ENCODE results near the gene NCKAP5. TPM values are rescaled to one million over a fixed set of nuclear protein-coding genes. Genes with fewer than 3 reads are reported as not detected.

Gene NCKAP5
- total and polyA plus RNA-seq, 11 donors = 0.51 to 10.5 (median 5.2) TPM

- TF ChIP-seq POLR2A (IDR thresholded peaks at IDR 0.05) = no peak
- no peak for TF ChIP-seq CTCF (IDR thresholded peaks at IDR 0.05)
- no peak for ATAC-seq
- Histone ChIP-seq H3K4me1 (no peaks in the 10 kb centered on the region), H3K36me3 (no peaks in the 10 kb centered on the region), H3K27me3 (no peaks in the 10 kb centered on the region), H3K27ac (no peak overlapping the region), H3K9me3 (no peaks in the 10 kb centered on the region), H3K4me3 (no peak overlapping the region)
- intact Hi-C loops (cut with DNase I) = no loop called here
- WGBS, 4 donors = 86 to 96% (median 92%) methylated on average over 2 of the region's 2 CpGs
- no peak for DNase-seq
Measured at GRCh38 chr2:133085646-133086045, 482.6 kb downstream of the NCKAP5 start.

- H3K9me3 ChIP-seq = no peaks in the 10 kb centered on the region
- no peak for ATAC-seq
- no peaks in the 10 kb centered on the region for H3K36me3 ChIP-seq
- TF ChIP-seq CTCF (IDR thresholded peaks at IDR 0.05) = no peak
- no peak for TF ChIP-seq POLR2A (IDR thresholded peaks at IDR 0.05)
- no peak overlapping the region for H3K27ac ChIP-seq
- H3K4me1 ChIP-seq = peaks cover 0 to 5% (median 0%) of the 10 kb centered on the region in 12 donors
- intact Hi-C loops (cut with DNase I) = no loop called here
- H3K4me3 ChIP-seq = no peak overlapping the region
- no peaks in the 10 kb centered on the region for H3K27me3 ChIP-seq
- WGBS, 4 donors = 86 to 97% (median 94%) methylated on average over 1 of the region's 1 CpG
- DNase-seq = no peak
Measured at GRCh38 chr2:133082034-133082433, 486.2 kb downstream of the NCKAP5 start.

- intact Hi-C loops (cut with DNase I) = no loop called here
- ATAC-seq = peak in 3 of 4 donors; percentile 81 to 83 (median 82)
Measured at GRCh38 chr2:133080822-133081221, 487.4 kb downstream of the NCKAP5 start.

More at GRCh38 chr2:133080822-133081221, 487.4 kb downstream of the NCKAP5 start:
- no peak for TF ChIP-seq CTCF (IDR thresholded peaks at IDR 0.05)
- TF ChIP-seq POLR2A (IDR thresholded peaks at IDR 0.05) = no peak
- Histone ChIP-seq H3K4me3 (no peak overlapping the region), H3K9me3 (no peaks in the 10 kb centered on the region), H3K4me1 (peaks cover 0 to 9% (median 0%) of the 10 kb centered on the region in 12 donors), H3K27ac (no peak overlapping the region), H3K27me3 (no peaks in the 10 kb centered on the region), H3K36me3 (no peaks in the 10 kb centered on the region)
- 73 to 86% (median 80%) methylated on average over 2 of the region's 2 CpGs for WGBS, 4 donors
- peak in 2 of 5 donors; percentile 18 to 25 for DNase-seq
